Neural crest cell (in vitro differentiated cells): Measurements from ENCODE around the gene SEMA4C. TPM values are rescaled to one million over a fixed set of nuclear protein-coding genes. Genes with fewer than 3 reads are reported as not detected.

Experiments used
- DNase-seq: peaks from one replicate; pipeline ENCODE4 v3.0.0; 2021; ENCODE audit warnings: low read depth, mixed read lengths, low spot score
- H3K27ac Mint-ChIP-seq: one replicate; pipeline ENCODE4 v1.8.0; 2021; ENCODE audit warnings: mild to moderate bottlenecking, mixed read lengths; ENCODE audit not compliant: unreplicated experiment
- H3K27me3 Mint-ChIP-seq: 2 replicates; pipeline ENCODE4 v1.8.0; 2021; ENCODE audit warnings: low read depth, mild to moderate bottlenecking, mixed read lengths
- H3K36me3 Mint-ChIP-seq: 2 replicates; pipeline ENCODE4 v1.8.0; 2021; ENCODE audit warnings: low read depth, mild to moderate bottlenecking, mixed read lengths
- H3K4me1 Mint-ChIP-seq: 2 replicates; pipeline ENCODE4 v1.8.0; 2021; ENCODE audit warnings: mixed read lengths
- H3K4me3 Mint-ChIP-seq: one replicate; pipeline ENCODE4 v1.8.0; 2021; ENCODE audit warnings: mild to moderate bottlenecking, mixed read lengths
- H3K9me3 Mint-ChIP-seq: 2 replicates; pipeline ENCODE4 v1.8.0; 2021; ENCODE audit warnings: mixed read lengths
- total RNA-seq: library from RNA; stranded (reverse); gene quantifications from 2 replicates; pipeline ENCODE4 v1.2.1, GENCODE V29; 2021
- TF ChIP-seq, protein P1 (sequence below): fragments of 200-600 bp; sonication (generic); conservative IDR thresholded peaks from 2 replicates; pipeline ENCODE4 v1.5.0; 2021; ENCODE audit warnings: antibody characterized with exemption, mild to moderate bottlenecking

Gene SEMA4C
- total RNA-seq, 1 donor from 2014 or later = 103 TPM

DNA sequence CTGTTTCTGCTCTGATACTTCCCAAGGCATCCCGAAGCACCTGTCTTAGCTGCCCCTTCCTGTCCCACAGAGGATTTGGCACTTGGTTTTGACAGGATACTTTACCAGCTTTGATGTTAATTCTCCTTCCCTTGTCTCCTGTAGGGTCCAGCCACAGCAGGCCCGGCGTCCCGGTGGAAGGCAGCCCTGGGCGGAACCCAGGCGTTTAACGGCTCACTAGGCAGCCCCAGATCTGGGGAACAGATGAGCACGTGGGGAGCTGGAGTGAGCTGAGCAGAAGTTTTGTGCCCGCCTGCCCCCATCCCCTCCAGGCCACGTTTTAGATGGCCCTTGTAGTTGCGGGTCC is 37.5 kb downstream of the SEMA4C start:
- H3K9me3 Mint-ChIP-seq = no peaks in the 10 kb centered on the region
- TF ChIP-seq, protein P1, sequence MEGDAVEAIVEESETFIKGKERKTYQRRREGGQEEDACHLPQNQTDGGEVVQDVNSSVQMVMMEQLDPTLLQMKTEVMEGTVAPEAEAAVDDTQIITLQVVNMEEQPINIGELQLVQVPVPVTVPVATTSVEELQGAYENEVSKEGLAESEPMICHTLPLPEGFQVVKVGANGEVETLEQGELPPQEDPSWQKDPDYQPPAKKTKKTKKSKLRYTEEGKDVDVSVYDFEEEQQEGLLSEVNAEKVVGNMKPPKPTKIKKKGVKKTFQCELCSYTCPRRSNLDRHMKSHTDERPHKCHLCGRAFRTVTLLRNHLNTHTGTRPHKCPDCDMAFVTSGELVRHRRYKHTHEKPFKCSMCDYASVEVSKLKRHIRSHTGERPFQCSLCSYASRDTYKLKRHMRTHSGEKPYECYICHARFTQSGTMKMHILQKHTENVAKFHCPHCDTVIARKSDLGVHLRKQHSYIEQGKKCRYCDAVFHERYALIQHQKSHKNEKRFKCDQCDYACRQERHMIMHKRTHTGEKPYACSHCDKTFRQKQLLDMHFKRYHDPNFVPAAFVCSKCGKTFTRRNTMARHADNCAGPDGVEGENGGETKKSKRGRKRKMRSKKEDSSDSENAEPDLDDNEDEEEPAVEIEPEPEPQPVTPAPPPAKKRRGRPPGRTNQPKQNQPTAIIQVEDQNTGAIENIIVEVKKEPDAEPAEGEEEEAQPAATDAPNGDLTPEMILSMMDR = no peak
- DNase-seq = no peak
- H3K27ac Mint-ChIP-seq = peak overlapping the region; percentile 97
- H3K4me1 Mint-ChIP-seq = peaks cover 16% of the 10 kb centered on the region
- H3K27me3 Mint-ChIP-seq = no peaks in the 10 kb centered on the region
- peaks cover 6% of the 10 kb centered on the region for H3K36me3 Mint-ChIP-seq
- H3K4me3 Mint-ChIP-seq = no peak overlapping the region

DNA sequence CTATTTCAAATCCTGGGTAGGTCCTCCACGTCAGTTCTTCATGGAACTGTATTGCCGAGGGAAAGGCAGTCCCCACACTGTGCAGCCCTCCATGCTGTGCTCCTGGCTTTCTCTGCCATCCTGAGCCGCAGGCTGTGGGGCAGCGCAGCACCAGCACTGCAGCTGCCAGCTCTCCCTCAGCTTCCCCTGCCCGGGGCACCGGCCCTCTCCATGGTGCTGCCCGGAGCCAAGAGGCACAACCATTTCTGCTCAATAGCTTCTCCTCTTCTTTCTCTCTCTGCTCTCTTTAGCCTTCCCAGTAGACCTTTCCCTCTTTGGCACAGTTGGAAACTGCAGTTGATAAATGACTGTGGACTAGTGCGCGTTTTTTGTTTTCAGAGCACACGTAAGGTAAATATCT is 38.2 kb downstream of the SEMA4C start:
- Mint-ChIP-seq H3K27ac (no peak overlapping the region), H3K36me3 (peaks cover 6% of the 10 kb centered on the region), H3K4me1 (peaks cover 16% of the 10 kb centered on the region), H3K27me3 (no peaks in the 10 kb centered on the region), H3K4me3 (no peak overlapping the region), H3K9me3 (no peaks in the 10 kb centered on the region)
- TF ChIP-seq, protein P1 = no peak
- no peak for DNase-seq

DNA sequence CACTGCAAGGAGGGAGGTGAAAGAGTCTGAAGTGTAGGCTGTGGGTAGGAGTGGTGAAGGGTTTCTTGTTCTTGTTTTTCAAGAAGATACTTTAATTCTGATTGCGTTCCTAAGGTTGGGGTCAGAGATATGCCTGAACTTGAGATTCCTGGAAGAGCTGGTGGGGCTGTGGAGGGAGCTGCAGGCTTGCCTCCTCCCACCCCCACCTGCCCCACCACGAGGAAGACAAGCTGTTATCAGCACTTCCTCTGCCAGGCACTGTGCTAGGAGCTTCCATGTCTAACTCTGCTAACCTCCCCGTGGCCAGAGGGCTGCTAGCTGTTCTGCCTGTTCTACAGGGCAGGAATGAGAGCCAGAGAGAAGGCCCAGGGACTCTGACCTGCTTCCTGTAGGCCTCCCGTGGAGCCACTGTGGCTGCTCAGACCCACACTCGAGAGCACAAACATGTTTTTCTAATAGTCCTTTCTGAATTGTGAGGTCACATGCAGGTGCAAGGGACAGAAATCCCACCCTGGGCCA is 39.8 kb downstream of the SEMA4C start:
- H3K9me3 Mint-ChIP-seq = no peaks in the 10 kb centered on the region
- H3K36me3 Mint-ChIP-seq = peaks cover 6% of the 10 kb centered on the region
- no peak for DNase-seq
- TF ChIP-seq, protein P1 = no peak
- no peaks in the 10 kb centered on the region for H3K27me3 Mint-ChIP-seq
- no peak overlapping the region for H3K4me3 Mint-ChIP-seq
- no peak overlapping the region for H3K27ac Mint-ChIP-seq
- peaks cover 16% of the 10 kb centered on the region for H3K4me1 Mint-ChIP-seq

DNA sequence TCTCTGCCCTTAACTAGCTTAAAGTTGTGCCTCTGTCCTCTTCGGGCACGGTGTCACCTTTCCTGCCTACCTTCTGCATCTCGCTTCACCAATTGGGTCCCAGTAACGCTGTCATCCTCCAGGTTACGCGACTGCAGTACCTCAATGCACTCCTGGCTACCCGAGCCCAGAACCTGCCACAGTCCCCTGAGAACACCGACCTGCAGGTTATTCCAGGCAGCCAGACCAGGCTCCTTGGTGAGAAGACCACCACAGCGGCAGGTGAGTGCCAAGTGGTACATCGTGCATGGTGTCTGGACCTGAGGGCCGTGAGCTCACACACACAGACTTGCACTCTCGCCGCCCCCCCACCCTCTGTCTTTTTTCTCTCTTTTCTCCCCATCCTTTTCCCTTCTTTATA is 41.0 kb downstream of the SEMA4C start:
- Mint-ChIP-seq H3K27me3 (no peaks in the 10 kb centered on the region), H3K4me1 (peaks cover 16% of the 10 kb centered on the region), H3K36me3 (peaks cover 6% of the 10 kb centered on the region), H3K27ac (no peak overlapping the region), H3K9me3 (no peaks in the 10 kb centered on the region), H3K4me3 (no peak overlapping the region)
- TF ChIP-seq, protein P1 = no peak
- no peak for DNase-seq

DNA sequence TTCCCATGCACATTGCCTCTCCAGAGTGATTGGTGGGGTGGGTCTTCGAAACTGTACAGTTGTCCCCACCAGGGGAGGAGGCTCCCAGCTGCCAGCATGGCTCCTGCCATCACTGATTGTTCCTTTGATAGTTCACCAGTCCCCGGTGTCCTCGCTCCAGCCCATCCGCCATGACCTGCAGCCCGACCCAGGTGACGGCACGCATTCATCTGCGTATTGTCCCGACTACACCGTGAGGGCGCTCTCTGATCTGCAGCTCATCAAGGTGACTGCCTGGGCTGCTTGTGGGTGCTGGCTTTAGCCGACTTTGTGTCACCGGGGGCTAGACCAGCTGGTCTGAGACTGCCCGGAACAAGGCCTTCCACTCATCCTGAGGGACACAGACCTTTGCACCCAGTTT is 41.4 kb downstream of the SEMA4C start:
- H3K4me3 Mint-ChIP-seq = no peak overlapping the region
- TF ChIP-seq, protein P1 = no peak
- H3K9me3 Mint-ChIP-seq = no peaks in the 10 kb centered on the region
- DNase-seq = no peak
- H3K4me1 Mint-ChIP-seq = peaks cover 12% of the 10 kb centered on the region
- H3K36me3 Mint-ChIP-seq = peaks cover 6% of the 10 kb centered on the region
- no peak overlapping the region for H3K27ac Mint-ChIP-seq
- no peaks in the 10 kb centered on the region for H3K27me3 Mint-ChIP-seq
